Measurements from ENCODE around the gene ERF.

The ERF gene

GRCh38 chr19:42252365-42253244 lies 2.3 kb downstream of the ERF start:
- DNase-seq: peak; percentile 82

- DNase-seq: no peak
These were observed 3.2 kb downstream of the ERF start for GRCh38 chr19:42251572-42252358.

GRCh38 chr19:42250666-42251531 lies 4.0 kb downstream of the ERF start:
- DNase-seq: peak; percentile 72

GRCh38 chr19:42250183-42250665 lies 4.7 kb downstream of the ERF start:
- no peak for DNase-seq

- DNase-seq: no peak
These were observed 5.2 kb downstream of the ERF start for GRCh38 chr19:42249769-42250168.

- no peak for DNase-seq
These were observed 5.7 kb downstream of the ERF start for GRCh38 chr19:42249149-42249750.

GRCh38 chr19:42248270-42249148 lies 6.4 kb downstream of the ERF start:
- DNase-seq: no peak

- no peak for DNase-seq
These were observed 7.2 kb downstream of the ERF start for GRCh38 chr19:42247640-42248199.

- DNase-seq: no peak
These were observed 7.8 kb downstream of the ERF start for GRCh38 chr19:42246922-42247639.

GRCh38 chr19:42246143-42246921 lies 8.6 kb downstream of the ERF start:
- peak; percentile 77 for DNase-seq

GRCh38 chr19:42245231-42245630 lies 9.7 kb downstream of the ERF start:
- no peak for DNase-seq

- DNase-seq: peak; percentile 96
These were observed 10.3 kb downstream of the ERF start for GRCh38 chr19:42244347-42245220.

- DNase-seq: peak; percentile 98
These were observed 12.2 kb downstream of the ERF start, which contains the start of gene GSK3A for GRCh38 chr19:42242512-42243409. Gene GSK3A, minus strand, starts transcription at chr19:42242602. Its CDS starts 137 bp downstream, at chr19:42242465.

- DNase-seq: no peak
These were observed 12.8 kb downstream of the ERF start for GRCh38 chr19:42242069-42242511.

GRCh38 chr19:42241279-42241678 lies 13.6 kb downstream of the ERF start:
- no peak for DNase-seq

GRCh38 chr19:42239544-42240220 lies 15.2 kb downstream of the ERF start:
- no peak for DNase-seq

Measured in right forelimb (tissue), 1 donor.